GM21390 (cell line): ENCODE data around the gene SLC35B2.

ENCODE experiments used
- ATAC-seq: cut with Tn5 transposase; IDR thresholded peaks from one replicate; pipeline ENCODE4 v1.9.1; 2021; ENCODE audit not compliant: unreplicated experiment

SLC35B2 gene

GRCh38 chr6:44257025-44257752 lies at the start of gene SLC35B2:
Gene SLC35B2 (minus strand): TSS chr6:44257528. CDS start chr6:44257410, 118 bp downstream.
- ATAC-seq, result peak; percentile 47

- ATAC-seq, result no peak
These were observed 49.4 kb upstream of the SLC35B2 start for GRCh38 chr6:44306710-44307109.

DNA sequence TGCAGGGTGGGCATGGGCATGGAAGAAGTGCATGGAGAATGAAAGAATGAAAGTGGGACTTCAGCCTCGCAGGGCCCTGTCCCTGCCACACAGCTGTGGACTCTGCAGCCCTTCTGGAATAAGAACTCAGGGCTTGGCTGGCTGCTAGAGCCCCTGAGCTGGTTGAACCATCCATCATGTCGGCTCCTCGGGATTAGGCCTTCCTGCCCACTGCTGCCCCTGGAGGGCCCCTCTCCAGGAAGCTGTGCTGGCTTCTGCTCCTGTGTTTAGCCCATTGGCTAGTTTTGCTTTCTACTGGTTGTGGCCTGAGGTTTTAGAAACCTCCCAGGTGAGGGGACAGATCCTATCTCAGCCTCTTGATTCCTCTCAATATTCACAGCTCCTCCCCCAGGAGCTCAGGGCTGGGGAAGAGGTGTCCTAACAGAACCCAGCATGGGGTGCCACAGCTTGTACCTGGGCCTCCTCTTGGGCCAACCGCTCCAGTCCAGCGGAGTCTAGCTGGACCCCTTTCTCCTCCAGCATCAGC lies 47.9 kb upstream of the SLC35B2 start:
- no peak for ATAC-seq

- ATAC-seq, result no peak
These were observed 47.2 kb upstream of the SLC35B2 start for GRCh38 chr6:44304282-44305199.

DNA sequence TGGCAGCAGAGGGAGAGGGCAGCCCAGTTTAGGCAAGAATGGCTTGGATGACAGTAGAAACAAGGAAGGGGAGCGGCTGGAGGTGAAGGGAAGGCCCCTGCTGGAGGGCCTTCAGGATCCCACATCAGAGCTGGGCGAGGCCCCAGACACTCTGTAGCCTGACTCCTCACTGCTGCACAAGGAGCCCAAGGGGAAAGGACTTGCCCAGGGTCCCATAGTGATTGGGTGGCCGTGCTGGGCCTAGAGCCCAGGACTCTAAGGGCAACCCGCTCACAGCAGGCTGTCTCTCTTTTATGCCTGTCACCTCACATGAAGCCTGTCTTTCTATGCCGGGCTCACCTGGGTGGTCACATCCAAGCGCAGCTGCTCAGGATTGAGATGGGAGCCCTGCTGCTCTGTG lies 46.5 kb upstream of the SLC35B2 start:
- ATAC-seq, result no peak

DNA sequence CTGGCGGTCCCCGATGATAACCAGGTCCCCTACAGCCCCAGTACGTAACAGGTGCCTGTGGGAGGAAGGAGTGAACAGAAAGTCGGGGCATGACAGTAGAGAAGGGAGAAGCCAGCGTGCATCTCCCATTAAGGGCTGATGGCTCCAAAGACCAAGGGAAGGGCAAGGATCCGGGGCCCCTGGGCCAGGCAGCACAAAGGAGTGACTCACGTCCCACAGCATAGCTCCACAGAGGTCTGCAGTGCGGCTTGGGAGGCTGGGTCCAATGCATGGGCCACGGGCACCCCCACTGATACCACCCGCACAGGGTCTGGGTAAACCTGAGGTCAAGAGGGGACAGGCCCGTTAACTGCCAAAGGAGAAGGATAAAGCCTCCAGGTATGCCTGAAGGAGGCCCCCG lies 45.5 kb upstream of the SLC35B2 start:
- ATAC-seq, result no peak

DNA sequence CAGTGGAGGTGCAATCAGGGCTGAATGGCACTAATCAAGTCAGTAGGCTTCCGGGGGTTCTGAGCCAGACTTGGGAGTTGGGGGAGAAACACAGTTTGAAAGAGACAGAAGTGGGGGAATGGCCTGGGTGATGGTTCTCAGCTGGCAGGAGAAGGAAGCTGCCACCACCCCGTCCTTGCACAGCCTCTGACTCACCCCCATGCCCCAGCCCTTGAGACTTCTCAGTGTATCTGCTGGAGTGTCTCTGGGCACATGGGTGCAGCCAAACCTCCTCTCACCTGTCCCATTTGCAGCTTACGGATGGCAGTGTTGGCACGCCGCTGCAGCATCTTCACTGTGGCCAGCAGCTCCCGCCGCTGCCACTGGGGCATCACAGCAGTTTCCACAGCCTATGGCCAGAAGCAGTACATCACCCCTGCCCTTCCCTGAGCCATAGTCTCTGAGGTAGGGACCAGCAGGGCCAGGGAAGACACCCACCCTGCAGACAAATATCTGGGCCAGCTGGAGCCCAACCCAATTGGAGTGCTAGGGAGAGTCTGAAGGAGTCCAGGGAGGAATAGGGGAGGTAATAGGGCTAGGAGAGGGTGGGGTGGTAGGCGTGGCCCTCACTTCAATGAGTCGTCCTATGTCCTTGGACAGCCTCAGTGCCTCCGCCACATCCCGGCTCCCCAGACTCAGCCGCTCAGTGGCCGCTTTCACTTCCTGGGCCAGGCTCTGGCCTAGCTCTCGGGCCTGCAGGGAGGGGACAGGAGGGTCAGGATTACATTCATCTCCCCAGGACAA lies 44.6 kb upstream of the SLC35B2 start:
- ATAC-seq, result no peak

- ATAC-seq, result no peak
These were observed 43.8 kb upstream of the SLC35B2 start for GRCh38 chr6:44301106-44301505.

DNA sequence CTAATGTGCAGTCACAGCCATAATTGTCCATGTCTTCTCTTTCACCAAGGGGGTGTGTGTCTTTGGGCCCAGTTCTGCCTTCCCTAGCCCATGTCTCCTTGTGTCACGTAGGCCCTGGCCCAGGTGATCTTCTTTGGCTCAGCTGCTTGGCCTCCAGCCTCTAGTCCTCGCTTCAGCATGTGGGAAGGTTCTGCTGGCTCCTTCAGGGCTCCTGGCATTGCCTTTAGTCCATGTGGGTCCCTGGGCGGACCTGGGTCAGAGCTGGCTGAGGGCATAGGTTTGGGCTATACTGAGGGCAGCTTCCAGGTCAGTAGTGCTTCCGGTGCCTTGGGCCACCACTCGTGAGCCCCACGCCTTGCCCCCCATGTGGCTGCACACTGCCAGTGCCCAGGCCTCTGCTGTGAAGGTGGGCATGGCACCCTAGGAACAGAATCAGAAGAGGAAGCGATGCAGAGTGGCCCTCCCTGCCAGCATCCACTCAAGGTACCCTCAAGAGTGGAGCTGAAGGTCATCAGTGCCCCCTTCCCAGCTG lies 43.0 kb upstream of the SLC35B2 start:
- ATAC-seq, result no peak

- no peak for ATAC-seq
These were observed 41.5 kb upstream of the SLC35B2 start for GRCh38 chr6:44298864-44299263.

DNA sequence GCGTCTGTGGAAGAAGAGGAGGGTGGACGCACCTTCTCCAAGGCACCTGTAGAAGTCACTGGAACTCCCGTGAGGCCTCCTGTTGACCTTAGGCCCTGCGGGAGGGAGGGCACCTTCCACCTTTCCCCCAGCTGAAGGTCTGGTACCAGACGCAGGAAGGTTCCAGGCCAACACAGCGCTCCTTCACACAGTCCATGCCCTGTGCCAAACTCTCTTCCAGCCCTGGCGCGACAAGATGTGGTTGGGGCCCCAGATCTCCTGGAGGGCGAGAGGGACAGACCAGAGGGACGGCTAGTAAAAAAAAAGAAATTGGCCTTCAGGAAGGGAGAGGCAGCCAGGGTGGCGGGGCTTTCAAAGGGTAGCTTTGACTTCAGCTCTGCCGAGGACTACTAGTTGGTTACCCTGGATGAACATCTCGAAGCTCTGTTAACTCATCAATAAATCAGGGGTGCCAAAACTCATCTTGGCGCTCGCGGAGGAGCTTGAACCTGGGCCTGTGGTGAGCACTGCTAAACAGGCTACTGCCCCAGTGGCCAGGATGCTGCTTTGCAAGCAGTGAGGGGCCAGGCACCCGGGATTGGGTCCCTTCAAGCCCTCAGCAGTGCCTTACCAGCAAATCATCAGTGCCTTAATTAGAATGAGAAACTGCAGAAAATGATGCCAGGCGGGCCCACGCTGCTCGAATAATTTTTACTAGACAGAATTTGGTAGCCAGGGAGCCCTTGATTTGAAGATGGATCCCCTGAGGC lies 40.9 kb upstream of the SLC35B2 start:
- ATAC-seq, result no peak

DNA sequence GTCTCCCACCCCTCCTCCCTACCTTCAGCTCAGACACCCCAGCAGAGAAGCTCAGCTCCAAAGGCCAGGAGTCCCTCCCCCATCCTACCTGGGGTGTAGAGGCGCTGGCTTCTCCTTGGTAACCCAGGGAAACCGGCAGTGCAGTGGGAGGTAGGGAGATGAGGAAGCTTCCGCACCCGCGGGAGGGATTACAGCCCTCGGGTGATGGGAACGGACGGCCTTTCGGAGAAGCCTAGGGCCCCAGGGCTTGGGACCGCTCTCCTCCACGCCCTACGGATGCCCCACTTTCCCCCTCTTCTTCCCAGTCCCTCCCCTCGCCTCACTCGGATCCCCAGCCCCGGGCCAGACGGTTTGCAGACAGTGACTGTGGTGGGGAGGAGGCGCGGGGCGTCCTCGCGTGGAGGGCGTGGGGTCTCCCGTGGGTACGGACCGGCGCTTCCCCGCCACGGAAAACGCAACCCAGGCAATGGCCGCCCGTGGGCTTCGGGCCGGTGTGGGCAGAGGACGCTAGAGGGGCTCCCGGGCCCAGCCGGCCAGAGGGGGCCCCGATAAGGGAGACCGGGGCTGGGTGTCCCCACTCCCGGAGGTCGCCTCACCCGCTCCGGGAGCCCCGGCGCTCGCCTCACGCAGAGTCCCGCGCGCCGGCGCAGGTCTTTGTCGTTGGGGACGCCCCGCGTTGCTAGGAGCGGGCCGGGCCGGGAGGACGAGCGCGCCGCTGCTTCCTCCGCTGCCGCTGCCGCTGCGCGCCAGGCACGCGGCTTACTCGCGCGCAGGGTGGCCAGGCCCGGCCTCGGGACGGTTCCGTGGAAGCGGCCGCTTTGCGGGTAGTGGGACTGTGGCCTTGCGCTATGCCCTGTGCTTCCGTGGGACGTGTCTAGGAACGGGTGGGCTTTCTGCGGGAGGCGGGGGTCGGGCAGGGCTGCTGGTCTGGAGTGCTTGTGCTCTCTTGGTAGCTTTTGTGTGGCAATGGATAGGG lies 40.0 kb upstream of the SLC35B2 start:
- no peak for ATAC-seq

DNA sequence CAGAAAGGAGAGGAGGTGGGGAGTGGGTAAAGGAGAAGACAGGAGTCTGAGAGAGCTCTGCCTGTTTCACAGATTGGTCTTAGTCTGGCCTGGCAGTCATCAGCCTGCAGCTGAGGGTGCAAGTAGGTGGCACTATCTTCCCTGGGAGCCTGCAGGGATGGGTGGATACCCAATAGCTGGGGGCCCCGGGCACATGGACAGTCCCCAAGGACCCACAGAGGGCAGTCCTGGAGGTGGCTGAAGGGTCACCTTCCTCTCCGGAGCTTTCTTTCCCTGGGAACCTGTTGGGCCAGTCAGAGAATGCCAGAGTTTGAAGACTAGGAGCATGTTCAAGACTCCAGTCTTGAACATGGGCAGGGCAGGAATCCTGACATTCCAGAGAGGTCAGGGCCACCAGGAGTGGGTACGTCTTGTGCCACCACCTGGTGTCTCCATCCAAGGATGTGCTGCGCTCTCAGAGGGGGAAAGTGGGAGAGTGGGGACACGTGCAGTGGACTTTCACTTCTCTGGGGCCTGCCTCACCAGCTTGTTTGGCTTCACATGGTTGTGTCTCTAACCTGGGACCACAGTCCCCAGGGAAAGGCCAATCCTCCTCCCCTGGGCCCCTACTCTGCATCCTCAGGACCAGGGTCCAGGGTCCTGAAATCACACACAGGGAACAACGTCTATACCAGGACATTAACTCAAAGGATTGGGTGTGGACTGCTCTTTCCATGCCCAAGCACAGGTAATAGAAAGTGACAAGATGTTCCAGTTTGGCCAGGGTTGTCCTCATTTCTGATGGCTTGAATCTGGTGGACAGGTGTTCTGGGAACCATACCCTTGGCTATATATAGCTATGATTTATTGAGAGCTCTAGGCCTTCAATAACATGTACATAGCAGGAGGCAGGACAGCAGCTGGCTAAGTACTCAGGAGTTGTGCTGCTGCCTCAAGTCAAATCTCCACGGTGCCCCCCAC lies 37.8 kb upstream of the SLC35B2 start:
- no peak for ATAC-seq

DNA sequence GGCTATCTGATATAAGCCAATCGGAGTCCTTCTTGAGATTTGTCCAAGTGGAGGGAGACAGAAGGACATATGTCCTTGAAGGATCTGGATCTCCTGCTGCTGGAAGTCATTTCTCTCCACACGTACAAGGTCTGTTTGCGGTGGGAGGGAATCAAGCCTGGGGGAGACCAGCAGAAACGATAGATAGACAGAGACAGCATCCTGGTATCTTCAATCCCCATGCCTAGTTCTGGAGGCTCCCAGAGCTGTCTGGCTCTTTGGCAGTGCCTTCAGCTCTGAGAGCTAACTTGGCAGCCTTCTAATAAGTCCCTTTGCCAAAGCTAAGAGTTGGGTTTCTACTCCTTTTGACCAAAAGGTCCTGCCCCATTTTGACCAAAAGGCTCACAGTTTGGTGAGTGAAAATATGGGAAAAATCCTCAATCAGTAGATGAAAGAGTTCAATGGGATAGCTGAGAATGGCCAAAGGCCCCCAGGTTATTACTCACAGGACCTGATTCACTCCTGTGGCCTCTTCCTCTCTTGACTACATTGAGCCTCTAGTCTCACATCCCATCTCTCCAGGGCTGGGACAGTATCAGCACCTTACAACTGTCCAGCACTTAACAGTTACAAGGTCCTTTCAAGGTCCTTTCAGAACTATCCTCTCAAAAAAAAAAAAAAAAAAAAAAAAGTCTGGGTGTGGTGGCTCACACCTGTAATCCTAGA lies 35.5 kb upstream of the SLC35B2 start:
- ATAC-seq, result no peak

GRCh38 chr6:44291841-44292240 lies 34.5 kb upstream of the SLC35B2 start:
- no peak for ATAC-seq

DNA sequence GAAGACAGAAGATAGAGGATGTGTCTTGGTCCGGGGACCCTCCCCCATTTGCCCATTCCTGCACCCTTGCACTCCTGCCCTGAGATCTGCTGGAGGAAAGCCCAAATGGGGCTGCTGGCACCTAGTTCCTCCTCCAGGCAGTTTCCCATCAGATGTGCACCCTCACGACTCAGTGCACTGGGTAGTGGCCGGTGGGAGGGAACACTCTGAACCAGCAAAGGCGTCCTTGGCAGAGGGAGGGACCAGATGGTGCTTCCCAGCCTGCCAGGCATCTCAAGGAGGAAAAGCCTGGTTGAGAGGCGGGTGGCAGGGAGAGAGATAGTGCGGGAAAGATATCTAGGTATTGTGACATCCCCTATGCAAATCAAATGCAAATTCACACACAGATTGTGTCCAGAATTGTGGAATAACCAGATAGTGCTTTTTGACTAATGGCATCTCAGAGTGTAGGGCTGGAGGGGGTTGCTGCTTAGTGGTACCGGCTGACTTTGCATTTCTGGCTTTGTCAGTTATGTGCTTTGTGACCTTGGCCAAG lies 32.5 kb upstream of the SLC35B2 start:
- no peak for ATAC-seq

DNA sequence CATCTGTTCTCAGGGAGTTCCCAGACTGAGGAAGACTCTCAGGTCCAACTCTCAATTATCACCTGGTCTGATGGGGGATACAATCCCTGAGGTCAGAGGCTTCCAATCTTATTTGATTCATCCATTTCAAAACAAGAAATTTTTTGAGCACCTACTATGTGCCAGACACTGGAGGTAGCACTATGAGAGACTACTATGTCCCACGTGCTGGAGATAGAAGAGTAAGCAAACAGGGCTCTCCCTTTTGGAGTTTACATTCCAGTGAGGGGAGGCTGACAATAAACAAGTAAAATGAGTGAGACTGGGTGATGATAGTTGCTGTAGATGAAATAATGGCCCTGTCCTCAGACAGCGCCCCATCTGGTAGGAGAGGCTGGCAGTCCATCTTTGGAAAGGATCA lies 29.4 kb upstream of the SLC35B2 start:
- ATAC-seq, result no peak
